HEK293 (cell line): ENCODE measurements around the gene PITPNM3.

Experiments used
- CTCF ChIA-PET: fragments of 350-600 bp; formaldehyde crosslinking; extraction: SDS; loops from one replicate; lab custom pipeline; 2021; ENCODE audit warnings: antibody characterized with exemption; lab: Yijun Ruan, JAX
- POLR2A ChIA-PET: fragments of 300-600 bp; formaldehyde crosslinking; extraction: SDS; loops from one replicate; lab custom pipeline; 2020; ENCODE audit warnings: antibody characterized with exemption, inconsistent platforms; lab: Yijun Ruan, JAX
- H3K27ac ChIP-seq: fragments of 200-500 bp; sonication (Bioruptor generic); 2 replicates; pipeline ENCODE4 v1.5.1; 2014; ENCODE audit warnings: low read depth, low read length, control low read depth, inconsistent platforms; ENCODE audit errors: extremely low read depth
- H3K36me3 ChIP-seq, 2 experiments: fragments of 200-500 bp in 1 of 2; sonication (Bioruptor generic) in 1 of 2; 1 replicate in 1 of 2; 2 replicates in 1 of 2; pipeline ENCODE4 v1.5.1; 2014 to 2017; ENCODE audit warnings: inconsistent platforms in 2 of 2, low read length in 2 of 2; ENCODE audit not compliant: control insufficient read depth in 2 of 2, insufficient read depth in 1 of 2
- H3K4me1 ChIP-seq: fragments of 200-500 bp; sonication (Bioruptor generic); 2 replicates; pipeline ENCODE4 v1.5.1; 2014; ENCODE audit warnings: mild to moderate bottlenecking, low read length, inconsistent platforms; ENCODE audit not compliant: control insufficient read depth, insufficient read depth
- H3K4me3 ChIP-seq: 2 replicates; pipeline ENCODE4 v1.5.1; 2011; ENCODE audit warnings: low read depth, mild to moderate bottlenecking, control low read depth, low read length, moderate library complexity
- H3K9me3 ChIP-seq: fragments of 200-500 bp; sonication (Bioruptor generic); 2 replicates; pipeline ENCODE4 v1.5.1; 2014; ENCODE audit warnings: low read depth, low read length, inconsistent platforms; ENCODE audit not compliant: control insufficient read depth, insufficient read depth
- BCL11B ChIP-seq: fragments of 450-650 bp; formaldehyde crosslinking; IDR thresholded peaks from 2 replicates; pipeline ENCODE4 v1.5.1; 2016; ENCODE audit warnings: low read depth, missing biosample characterization, missing genetic modification characterization
- GFI1B ChIP-seq: fragments of 450-650 bp; formaldehyde crosslinking; IDR thresholded peaks from 2 replicates; pipeline ENCODE4 v1.5.1; 2016; ENCODE audit warnings: missing biosample characterization, missing genetic modification characterization
- HOXA7 ChIP-seq: sonication (generic); formaldehyde crosslinking; IDR thresholded peaks from 2 replicates; pipeline ENCODE4 v1.8.1; 2022; ENCODE audit warnings: missing genetic modification reagents, borderline replicate concordance
- HOXD13 ChIP-seq: sonication (generic); formaldehyde crosslinking; IDR thresholded peaks from 2 replicates; pipeline ENCODE4 v1.8.0; 2022; ENCODE audit warnings: missing genetic modification reagents, borderline replicate concordance
- OVOL3 ChIP-seq: fragments of 450-650 bp; formaldehyde crosslinking; IDR thresholded peaks from 2 replicates; pipeline ENCODE4 v1.5.1; 2016; ENCODE audit warnings: missing biosample characterization, missing genetic modification characterization
- SCRT1 ChIP-seq: fragments of 450-650 bp; formaldehyde crosslinking; IDR thresholded peaks from 2 replicates; pipeline ENCODE4 v1.5.1; 2016; ENCODE audit warnings: missing biosample characterization, missing genetic modification characterization, borderline replicate concordance
- TRIM28 ChIP-seq: IDR thresholded peaks from 2 replicates; pipeline ENCODE4 v1.6.1; 2011; ENCODE audit warnings: low read length, control low read depth, borderline replicate concordance
- ZBTB21 ChIP-seq: fragments of 450-650 bp; formaldehyde crosslinking; IDR thresholded peaks from 2 replicates; pipeline ENCODE4 v1.5.1; 2017; ENCODE audit warnings: missing biosample characterization, missing genetic modification characterization
- ZNF221 ChIP-seq: fragments of 450-650 bp; formaldehyde crosslinking; IDR thresholded peaks from 2 replicates; pipeline ENCODE4 v1.5.1; 2017; ENCODE audit warnings: missing biosample characterization, missing genetic modification characterization, borderline replicate concordance
- ZNF341 ChIP-seq: fragments of 450-650 bp; formaldehyde crosslinking; IDR thresholded peaks from 2 replicates; pipeline ENCODE4; 2016; ENCODE audit warnings: low read depth, missing biosample characterization, missing genetic modification characterization
- ZNF433 ChIP-seq: fragments of 450-650 bp; formaldehyde crosslinking; IDR thresholded peaks from 2 replicates; pipeline ENCODE4 v1.5.1; 2016; ENCODE audit warnings: missing biosample characterization, missing genetic modification characterization, low read depth
- ZNF449 ChIP-seq: fragments of 450-650 bp; formaldehyde crosslinking; IDR thresholded peaks from 2 replicates; pipeline ENCODE4 v1.5.1; 2017; ENCODE audit warnings: missing biosample characterization, mild to moderate bottlenecking, missing genetic modification characterization, moderate library complexity
- ZNF510 ChIP-seq: fragments of 450-650 bp; formaldehyde crosslinking; IDR thresholded peaks from 2 replicates; pipeline ENCODE4 v1.5.1; 2018; ENCODE audit warnings: mild to moderate bottlenecking, missing genetic modification characterization, missing biosample characterization; ENCODE audit not compliant: insufficient replicate concordance
- ZNF645 ChIP-seq: fragments of 450-650 bp; formaldehyde crosslinking; IDR thresholded peaks from 2 replicates; pipeline ENCODE4; 2016; ENCODE audit warnings: missing biosample characterization, missing genetic modification characterization
- ZNF76 ChIP-seq: fragments of 450-650 bp; formaldehyde crosslinking; IDR thresholded peaks from 2 replicates; pipeline ENCODE4; 2016; ENCODE audit warnings: low read depth, missing biosample characterization, missing genetic modification characterization, borderline replicate concordance
- ZNF792 ChIP-seq: fragments of 450-650 bp; formaldehyde crosslinking; IDR thresholded peaks from 2 replicates; pipeline ENCODE4 v1.5.1; 2016; ENCODE audit warnings: missing biosample characterization, missing genetic modification characterization
- ZSCAN5A ChIP-seq: fragments of 450-650 bp; formaldehyde crosslinking; IDR thresholded peaks from 2 replicates; pipeline ENCODE4 v1.5.1; 2016; ENCODE audit warnings: missing biosample characterization, missing genetic modification characterization
- TF ChIP-seq, protein P1 (sequence below): fragments of 450-650 bp; formaldehyde crosslinking; IDR thresholded peaks from 2 replicates; pipeline ENCODE4 v1.5.1; 2016; ENCODE audit warnings: missing biosample characterization, missing genetic modification characterization, low read depth
- TF ChIP-seq, protein P2 (sequence below): fragments of 450-650 bp; formaldehyde crosslinking; IDR thresholded peaks from 2 replicates; pipeline ENCODE4 v1.5.1; 2016; ENCODE audit warnings: missing biosample characterization, missing genetic modification characterization, borderline replicate concordance
- TF ChIP-seq, protein P3 (sequence below): fragments of 450-650 bp; formaldehyde crosslinking; IDR thresholded peaks from 2 replicates; pipeline ENCODE4 v1.5.1; 2016; ENCODE audit warnings: missing biosample characterization, missing genetic modification characterization

PITPNM3 gene

GRCh38 chr17:6464446-6465041 lies 91.8 kb downstream of the PITPNM3 start:
- Histone ChIP-seq H3K36me3 (no peaks in the 10 kb centered on the region), H3K27ac (no peak overlapping the region), H3K4me1 (no peaks in the 10 kb centered on the region), H3K9me3 (no peaks in the 10 kb centered on the region), H3K4me3 (no peak overlapping the region)
- POLR2A ChIA-PET: no interaction called here
- CTCF ChIA-PET: interaction anchor here (0.7 to 1.1 kb wide), 2 partner anchors 9 to 237 kb away, joined by 4 read pairs; no protein-coding TSS in a partner anchor
- TF ChIP-seq ZNF76: no peak
- no peak for TF ChIP-seq ZNF792 (tag by site-specific recombination)
- no peak for TF ChIP-seq ZNF449 (tag by site-specific recombination)
- TF ChIP-seq SCRT1 (tag by site-specific recombination): no peak
- no peak for TF ChIP-seq GFI1B (tag by site-specific recombination)
- no peak for TF ChIP-seq ZNF645 (tag by site-specific recombination)
- no peak for TF ChIP-seq ZNF341 (tag by site-specific recombination)
- TF ChIP-seq OVOL3 (tag by site-specific recombination): no peak
- TF ChIP-seq, protein P1, sequence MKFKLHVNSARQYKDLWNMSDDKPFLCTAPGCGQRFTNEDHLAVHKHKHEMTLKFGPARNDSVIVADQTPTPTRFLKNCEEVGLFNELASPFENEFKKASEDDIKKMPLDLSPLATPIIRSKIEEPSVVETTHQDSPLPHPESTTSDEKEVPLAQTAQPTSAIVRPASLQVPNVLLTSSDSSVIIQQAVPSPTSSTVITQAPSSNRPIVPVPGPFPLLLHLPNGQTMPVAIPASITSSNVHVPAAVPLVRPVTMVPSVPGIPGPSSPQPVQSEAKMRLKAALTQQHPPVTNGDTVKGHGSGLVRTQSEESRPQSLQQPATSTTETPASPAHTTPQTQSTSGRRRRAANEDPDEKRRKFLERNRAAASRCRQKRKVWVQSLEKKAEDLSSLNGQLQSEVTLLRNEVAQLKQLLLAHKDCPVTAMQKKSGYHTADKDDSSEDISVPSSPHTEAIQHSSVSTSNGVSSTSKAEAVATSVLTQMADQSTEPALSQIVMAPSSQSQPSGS (tag by site-specific recombination): no peak
- TF ChIP-seq ZNF221 (tag by site-specific recombination): no peak
- no peak for TF ChIP-seq ZBTB21
- TF ChIP-seq TRIM28: no peak
- TF ChIP-seq, protein P2, sequence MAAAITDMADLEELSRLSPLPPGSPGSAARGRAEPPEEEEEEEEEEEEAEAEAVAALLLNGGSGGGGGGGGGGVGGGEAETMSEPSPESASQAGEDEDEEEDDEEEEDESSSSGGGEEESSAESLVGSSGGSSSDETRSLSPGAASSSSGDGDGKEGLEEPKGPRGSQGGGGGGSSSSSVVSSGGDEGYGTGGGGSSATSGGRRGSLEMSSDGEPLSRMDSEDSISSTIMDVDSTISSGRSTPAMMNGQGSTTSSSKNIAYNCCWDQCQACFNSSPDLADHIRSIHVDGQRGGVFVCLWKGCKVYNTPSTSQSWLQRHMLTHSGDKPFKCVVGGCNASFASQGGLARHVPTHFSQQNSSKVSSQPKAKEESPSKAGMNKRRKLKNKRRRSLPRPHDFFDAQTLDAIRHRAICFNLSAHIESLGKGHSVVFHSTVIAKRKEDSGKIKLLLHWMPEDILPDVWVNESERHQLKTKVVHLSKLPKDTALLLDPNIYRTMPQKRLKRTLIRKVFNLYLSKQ: no peak
- no peak for TF ChIP-seq BCL11B (tag by site-specific recombination)
- TF ChIP-seq ZNF433 (tag by site-specific recombination): no peak
- TF ChIP-seq HOXD13 (CRISPR knock-in tag): no peak
- TF ChIP-seq HOXA7 (CRISPR knock-in tag): no peak
- TF ChIP-seq ZSCAN5A: no peak
- TF ChIP-seq ZNF510 (tag by site-specific recombination): no peak
- TF ChIP-seq, protein P3, sequence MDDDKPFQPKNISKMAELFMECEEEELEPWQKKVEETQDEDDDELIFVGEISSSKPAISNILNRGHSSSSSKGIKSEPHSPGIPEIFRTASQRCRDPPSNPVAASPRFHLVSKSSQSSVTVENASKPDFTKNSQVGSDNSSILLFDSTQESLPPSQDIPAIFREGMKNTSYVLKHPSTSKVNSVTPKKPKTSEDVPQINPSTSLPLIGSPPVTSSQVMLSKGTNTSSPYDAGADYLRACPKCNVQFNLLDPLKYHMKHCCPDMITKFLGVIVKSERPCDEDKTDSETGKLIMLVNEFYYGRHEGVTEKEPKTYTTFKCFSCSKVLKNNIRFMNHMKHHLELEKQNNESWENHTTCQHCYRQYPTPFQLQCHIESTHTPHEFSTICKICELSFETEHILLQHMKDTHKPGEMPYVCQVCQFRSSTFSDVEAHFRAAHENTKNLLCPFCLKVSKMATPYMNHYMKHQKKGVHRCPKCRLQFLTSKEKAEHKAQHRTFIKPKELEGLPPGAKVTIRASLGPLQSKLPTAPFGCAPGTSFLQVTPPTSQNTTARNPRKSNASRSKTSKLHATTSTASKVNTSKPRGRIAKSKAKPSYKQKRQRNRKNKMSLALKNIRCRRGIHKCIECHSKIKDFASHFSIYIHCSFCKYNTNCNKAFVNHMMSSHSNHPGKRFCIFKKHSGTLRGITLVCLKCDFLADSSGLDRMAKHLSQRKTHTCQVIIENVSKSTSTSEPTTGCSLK (tag by site-specific recombination): no peak
